AG09319 (cell line): ENCODE results near the gene OR1E1.
"Not testable (repeated sequence)": the region's sequence is repeated elsewhere in the genome, so short reads cannot be mapped to it uniquely, and the experiment has no call there.

Source experiments
- DNase-seq: peaks from one replicate; pipeline ENCODE4 v3.0.0-alpha.2; 2010; ENCODE audit warnings: low read depth; ENCODE audit errors: extremely low read depth
- CTCF ChIP-seq: IDR thresholded peaks from 2 replicates; pipeline ENCODE4 v1.5.1; 2011; ENCODE audit warnings: low read depth, mild to moderate bottlenecking, inconsistent platforms, low read length, moderate library complexity

Gene OR1E1

GRCh38 chr17:3378321-3378720 lies 19.9 kb downstream of the OR1E1 start:
- no peak for TF ChIP-seq CTCF
- no peak for DNase-seq

DNA sequence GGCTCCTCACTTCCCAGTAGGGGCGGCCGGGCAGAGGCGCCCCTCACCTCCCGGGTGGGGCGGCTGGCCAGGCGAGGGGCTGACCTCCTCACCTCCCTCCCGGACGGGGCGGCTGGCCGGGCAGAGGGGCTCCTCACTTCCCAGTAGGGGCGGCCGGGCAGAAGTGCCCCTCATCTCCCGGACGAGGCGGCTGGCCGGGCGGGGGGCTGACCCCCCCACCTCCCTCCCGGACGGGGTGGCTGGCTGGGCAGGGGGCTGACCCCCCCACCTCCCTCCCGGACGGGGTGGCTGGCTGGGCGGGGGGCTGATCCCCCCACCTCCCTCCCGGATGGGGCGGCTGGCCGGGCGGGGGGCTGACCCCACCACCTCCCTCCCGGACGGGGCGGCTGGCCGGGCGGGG lies 27.0 kb downstream of the OR1E1 start:
- DNase-seq = not testable (repeated sequence)
